HG03095 (cell line): ENCODE data around the gene CHCHD3.

Source experiments
- ATAC-seq: cut with Tn5 transposase; IDR thresholded peaks from one replicate; pipeline ENCODE4 v1.9.1; 2021; ENCODE audit warnings: moderate library complexity; ENCODE audit not compliant: unreplicated experiment

The CHCHD3 gene

GRCh38 chr7:132782777-132783640, 298.9 kb downstream of the CHCHD3 start:
- no peak for ATAC-seq

GRCh38 chr7:132780822-132781221, 301.1 kb downstream of the CHCHD3 start:
- no peak for ATAC-seq

- ATAC-seq: no peak
These were observed 302.7 kb downstream of the CHCHD3 start for GRCh38 chr7:132779164-132779563.

- ATAC-seq: no peak
These were observed 303.1 kb downstream of the CHCHD3 start for GRCh38 chr7:132778761-132779160.

- no peak for ATAC-seq
These were observed 303.9 kb downstream of the CHCHD3 start for GRCh38 chr7:132777956-132778355.

- no peak for ATAC-seq
These were observed 304.5 kb downstream of the CHCHD3 start for GRCh38 chr7:132777414-132777813.

- no peak for ATAC-seq
These were observed 305.8 kb downstream of the CHCHD3 start for GRCh38 chr7:132776048-132776620.

GRCh38 chr7:132773527-132773956, 308.3 kb downstream of the CHCHD3 start:
- ATAC-seq: no peak

- no peak for ATAC-seq
These were observed 310.6 kb downstream of the CHCHD3 start for GRCh38 chr7:132771301-132771730.

GRCh38 chr7:132770055-132770454, 311.8 kb downstream of the CHCHD3 start:
- no peak for ATAC-seq

GRCh38 chr7:132769280-132769679, 312.6 kb downstream of the CHCHD3 start:
- no peak for ATAC-seq

GRCh38 chr7:132768099-132768498, 313.8 kb downstream of the CHCHD3 start:
- ATAC-seq: no peak

GRCh38 chr7:132767378-132767777, 314.5 kb downstream of the CHCHD3 start:
- no peak for ATAC-seq

GRCh38 chr7:132766660-132767059, 315.2 kb downstream of the CHCHD3 start:
- no peak for ATAC-seq

GRCh38 chr7:132765861-132766260, 316.0 kb downstream of the CHCHD3 start:
- no peak for ATAC-seq

GRCh38 chr7:132764762-132765161, 317.1 kb downstream of the CHCHD3 start:
- no peak for ATAC-seq

GRCh38 chr7:132760866-132761265, 321.0 kb downstream of the CHCHD3 start:
- ATAC-seq: no peak

- ATAC-seq: no peak
These were observed 321.7 kb downstream of the CHCHD3 start for GRCh38 chr7:132760244-132760623.

- ATAC-seq: no peak
These were observed 322.2 kb downstream of the CHCHD3 start for GRCh38 chr7:132759482-132760243.

GRCh38 chr7:132758986-132759385, 322.9 kb downstream of the CHCHD3 start:
- no peak for ATAC-seq

- no peak for ATAC-seq
These were observed 324.1 kb downstream of the CHCHD3 start for GRCh38 chr7:132757783-132758182.
